ENCODE data around the gene TOX2.

Gene TOX2

GRCh38 chr20:43914311-43915210 lies at the start of gene TOX2:
Gene TOX2, plus strand, starts transcription at chr20:43914852. Its CDS starts 40 bp downstream, at chr20:43914892.
- peak; percentile 25 for DNase-seq

- no peak for DNase-seq
Observed at GRCh38 chr20:43868091-43868490, 46.6 kb upstream of the TOX2 start.

GRCh38 chr20:43870484-43870883 lies 44.2 kb upstream of the TOX2 start:
- no peak for DNase-seq

- DNase-seq, result no peak
Observed at GRCh38 chr20:43878776-43879175, 35.9 kb upstream of the TOX2 start.

GRCh38 chr20:43893930-43894329 lies 20.7 kb upstream of the TOX2 start:
- DNase-seq, result no peak

- no peak for DNase-seq
Observed at GRCh38 chr20:43894491-43894890, 20.2 kb upstream of the TOX2 start.

GRCh38 chr20:43895235-43895634 lies 19.4 kb upstream of the TOX2 start:
- no peak for DNase-seq

- DNase-seq, result no peak
Observed at GRCh38 chr20:43899274-43900120, 15.2 kb upstream of the TOX2 start.

- DNase-seq, result no peak
Observed at GRCh38 chr20:43900121-43900466, 14.6 kb upstream of the TOX2 start.

GRCh38 chr20:43900496-43900895 lies 14.2 kb upstream of the TOX2 start:
- DNase-seq, result no peak

GRCh38 chr20:43901296-43901695 lies 13.4 kb upstream of the TOX2 start:
- DNase-seq, result no peak

- no peak for DNase-seq
Observed at GRCh38 chr20:43903953-43904826, 10.5 kb upstream of the TOX2 start.

GRCh38 chr20:43904827-43905177 lies 9.8 kb upstream of the TOX2 start:
- DNase-seq, result no peak

- no peak for DNase-seq
Observed at GRCh38 chr20:43906505-43907034, 8.1 kb upstream of the TOX2 start.

- no peak for DNase-seq
Observed at GRCh38 chr20:43909211-43909610, 5.4 kb upstream of the TOX2 start.

GRCh38 chr20:43909720-43910119 lies 4.9 kb upstream of the TOX2 start:
- DNase-seq, result no peak

GRCh38 chr20:43910564-43910963 lies 4.1 kb upstream of the TOX2 start:
- DNase-seq, result no peak

GRCh38 chr20:43911066-43911465 lies 3.6 kb upstream of the TOX2 start:
- DNase-seq, result no peak

- DNase-seq, result no peak
Observed at GRCh38 chr20:43913291-43914025, 1.2 kb upstream of the TOX2 start.

GRCh38 chr20:43915211-43916072 lies 790 bp downstream of the TOX2 start:
- no peak for DNase-seq
